Naive thymus-derived CD4-positive, alpha-beta T cell (primary cell): ENCODE data around the gene TMEM132C. TPM values are rescaled to one million over a fixed set of nuclear protein-coding genes. Genes with fewer than 3 reads are reported as not detected.

Experiments
- ATAC-seq: fragments of 150-1000 bp; cut with Tn5 transposase; 2 replicates; pipeline ENCODE4 v1.10.0; 2021; ENCODE audit warnings: mild to moderate bottlenecking, moderate library complexity
- CTCF ChIA-PET: fragments of 350-600 bp; sonication (Branson Sonifier 250); formaldehyde crosslinking; loops from one replicate; lab custom pipeline; 2021; ENCODE audit warnings: antibody characterized with exemption; lab: Charles Lee
- POLR2A ChIA-PET: fragments of 350-600 bp; sonication (Branson Sonifier 250); formaldehyde crosslinking; loops from one replicate; lab custom pipeline; 2021; ENCODE audit warnings: antibody characterized with exemption, inconsistent platforms; lab: Charles Lee
- DNase-seq, 9 donors: peaks; one replicate each; pipeline versions ENCODE4 v3.0.0 to v3.0.0-alpha.2; 2020 to 2022; ENCODE audit warnings: mixed read lengths in 1 of 9
- H3K27ac ChIP-seq: one replicate; pipeline ENCODE4 v1.7.0; 2013; ENCODE audit warnings: mild to moderate bottlenecking, low read depth, low read length, moderate library complexity
- H3K27me3 ChIP-seq, 2 donors: one replicate each; pipeline ENCODE4 v1.7.0; 2013; ENCODE audit warnings: low read length in 2 of 2, mild to moderate bottlenecking in 2 of 2, moderate library complexity in 2 of 2; ENCODE audit not compliant: control insufficient read depth in 2 of 2, insufficient read depth in 2 of 2
- H3K36me3 ChIP-seq, 3 experiments: 1 replicate in 2 of 3; 2 replicates in 1 of 3; pipeline ENCODE4 v1.7.0; 2013; ENCODE audit warnings: low read length in 3 of 3, mild to moderate bottlenecking in 3 of 3, moderate library complexity in 1 of 3; ENCODE audit not compliant: insufficient read depth in 3 of 3, control insufficient read depth in 2 of 3
- H3K4me1 ChIP-seq, 2 donors: one replicate each; pipeline ENCODE4 v1.7.0; 2013; ENCODE audit warnings: low read length in 2 of 2, mild to moderate bottlenecking in 2 of 2, moderate library complexity in 1 of 2; ENCODE audit not compliant: control insufficient read depth in 2 of 2, insufficient read depth in 2 of 2
- H3K4me3 ChIP-seq: 2 replicates; pipeline ENCODE4 v1.7.0; 2013; ENCODE audit warnings: mild to moderate bottlenecking, low read length
- H3K9me3 ChIP-seq, 3 experiments: 1 replicate in 2 of 3; 2 replicates in 1 of 3; pipeline ENCODE4 v1.7.0; 2013; ENCODE audit warnings: low read length in 3 of 3; ENCODE audit not compliant: control insufficient read depth in 2 of 3
- H3K27ac Mint-ChIP-seq, 9 donors: one replicate each; pipeline ENCODE4 v1.8.0; 2020 to 2022; ENCODE audit warnings: mixed read lengths in 9 of 9, mild to moderate bottlenecking in 8 of 9, moderate library complexity in 5 of 9, inconsistent platforms in 2 of 9
- H3K27me3 Mint-ChIP-seq, 5 donors: one replicate each; pipeline ENCODE4 v1.8.0; 2021 to 2022; ENCODE audit warnings: mixed read lengths in 5 of 5, mild to moderate bottlenecking in 1 of 5
- H3K36me3 Mint-ChIP-seq, 5 donors: one replicate each; pipeline ENCODE4 v1.8.0; 2020 to 2022; ENCODE audit warnings: mixed read lengths in 5 of 5, mild to moderate bottlenecking in 3 of 5, inconsistent platforms in 1 of 5
- H3K4me1 Mint-ChIP-seq, 7 donors: one replicate each; pipeline ENCODE4 v1.8.0; 2020 to 2022; ENCODE audit warnings: mixed read lengths in 7 of 7, mild to moderate bottlenecking in 3 of 7, inconsistent platforms in 1 of 7
- H3K4me3 Mint-ChIP-seq, 10 donors: one replicate each; pipeline ENCODE4 v1.8.0; 2020 to 2022; ENCODE audit warnings: mild to moderate bottlenecking in 10 of 10, mixed read lengths in 10 of 10, moderate library complexity in 6 of 10, inconsistent platforms in 2 of 10
- H3K9me3 Mint-ChIP-seq, 11 donors: one replicate each; pipeline ENCODE4 v1.8.0; 2020 to 2022; ENCODE audit warnings: mixed read lengths in 11 of 11, mild to moderate bottlenecking in 4 of 11, inconsistent platforms in 1 of 11, moderate library complexity in 1 of 11
- intact Hi-C, 2 donors: fragments of 100-400 bp; cut with micrococcal nuclease; formaldehyde crosslinking; loops; one replicate each; pipeline ENCODE4 v1.15.1; 2023
- polyA plus RNA-seq, 2 donors: library from polyadenylated mRNA; unstranded; fragments of 300-500 nt; fragmentation: Illumina TruSeq; gene quantifications; one replicate each; pipeline ENCODE4 v1.2.3, GENCODE V29; 2021
- total RNA-seq, 6 experiments: library from RNA in 5 of 6; stranded (reverse) in 5 of 6; gene quantifications; 1 replicate in 5 of 6; 2 replicates in 1 of 6; pipeline ENCODE4 v1.2.3 and lab custom pipeline; 2021 to 2026

Gene TMEM132C
- total and polyA plus RNA-seq, 7 experiments from 2014 or later, result not detected

DNA sequence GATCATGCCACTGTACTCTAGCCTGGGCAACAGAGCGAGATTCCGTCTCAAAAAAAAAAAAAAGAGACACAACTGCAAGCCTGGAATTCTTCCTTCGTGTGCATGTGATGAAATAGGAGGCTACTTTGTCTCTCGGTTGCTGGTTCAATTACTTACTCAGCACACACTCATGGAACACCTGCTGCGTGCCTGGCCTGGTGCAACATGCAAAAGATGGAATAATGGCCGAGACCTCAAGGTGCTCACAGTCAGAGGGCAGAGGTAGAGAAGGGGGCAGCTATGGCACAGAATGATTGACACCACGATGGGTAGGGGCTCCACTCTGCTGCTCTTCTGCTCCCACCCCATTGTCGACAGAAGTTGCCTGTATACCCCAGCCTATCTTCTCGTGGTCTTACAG lies 444.5 kb downstream of the TMEM132C start:
- Mint-ChIP-seq H3K4me3 (no peak overlapping the region), H3K4me1 (peaks cover 0 to 2% (median 0%) of the 10 kb centered on the region in 7 donors), H3K27ac (no peak overlapping the region), H3K9me3 (peaks cover 0 to 10% (median 3%) of the 10 kb centered on the region in 11 donors), H3K27me3 (peaks cover 0 to 7% (median 5%) of the 10 kb centered on the region in 5 donors), H3K36me3 (peaks cover 0 to 4% (median 0%) of the 10 kb centered on the region in 5 donors)
- no peaks in the 10 kb centered on the region for H3K9me3 ChIP-seq
- no peaks in the 10 kb centered on the region for H3K27me3 ChIP-seq
- H3K36me3 ChIP-seq, result no peaks in the 10 kb centered on the region
- H3K27ac ChIP-seq, result no peak overlapping the region
- no peak for DNase-seq
- no peak for ATAC-seq
- ChIA-PET CTCF (no interaction called here), POLR2A (no interaction called here)
- intact Hi-C loops, result no loop called here
- no peak overlapping the region for H3K4me3 ChIP-seq
- peaks cover 0 to 3% of the 10 kb centered on the region in 2 donors for H3K4me1 ChIP-seq

GRCh38 chr12:128712622-128713021 lies 445.7 kb downstream of the TMEM132C start:
- DNase-seq (no peak), ATAC-seq (no peak)
- H3K27me3 Mint-ChIP-seq, result peaks cover 0 to 6% (median 0%) of the 10 kb centered on the region in 5 donors
- no peak overlapping the region for H3K4me3 Mint-ChIP-seq
- H3K4me1 ChIP-seq, result peaks cover 0 to 3% of the 10 kb centered on the region in 2 donors
- peaks cover 0 to 2% (median 0%) of the 10 kb centered on the region in 7 donors for H3K4me1 Mint-ChIP-seq
- H3K36me3 Mint-ChIP-seq, result peaks cover 0 to 4% (median 0%) of the 10 kb centered on the region in 5 donors
- no peak overlapping the region for H3K27ac ChIP-seq
- H3K36me3 ChIP-seq, result no peaks in the 10 kb centered on the region
- H3K9me3 Mint-ChIP-seq, result peaks cover 0 to 15% (median 7%) of the 10 kb centered on the region in 11 donors
- CTCF ChIA-PET, result no interaction called here
- POLR2A ChIA-PET, result no interaction called here
- peaks cover 0 to 7% (median 0%) of the 10 kb centered on the region in 3 experiments for H3K9me3 ChIP-seq
- H3K4me3 ChIP-seq, result no peak overlapping the region
- no peak overlapping the region for H3K27ac Mint-ChIP-seq
- intact Hi-C loops, result no loop called here
- H3K27me3 ChIP-seq, result no peaks in the 10 kb centered on the region

- H3K27me3 ChIP-seq, result no peaks in the 10 kb centered on the region
- POLR2A ChIA-PET, result no interaction called here
- Mint-ChIP-seq H3K36me3 (peaks cover 0 to 4% (median 0%) of the 10 kb centered on the region in 5 donors), H3K9me3 (peaks cover 6 to 34% (median 19%) of the 10 kb centered on the region in 11 donors), H3K4me1 (peaks cover 0 to 2% (median 0%) of the 10 kb centered on the region in 7 donors), H3K4me3 (no peak overlapping the region), H3K27me3 (peaks cover 0 to 11% (median 0%) of the 10 kb centered on the region in 5 donors), H3K27ac (no peak overlapping the region)
- no peak overlapping the region for H3K4me3 ChIP-seq
- CTCF ChIA-PET, result interaction anchor here (0.7 kb wide), 1 partner anchor 319 kb away, joined by 4 read pairs; no protein-coding TSS in a partner anchor
- ATAC-seq (no peak), DNase-seq (no peak)
- intact Hi-C loops, result no loop called here
- H3K27ac ChIP-seq, result no peak overlapping the region
- H3K9me3 ChIP-seq, result peaks cover 0 to 14% (median 0%) of the 10 kb centered on the region in 3 experiments
- peaks cover 0 to 3% of the 10 kb centered on the region in 2 donors for H3K4me1 ChIP-seq
- no peaks in the 10 kb centered on the region for H3K36me3 ChIP-seq
Measured at GRCh38 chr12:128715485-128715884, 448.5 kb downstream of the TMEM132C start.

GRCh38 chr12:128724468-128725046 lies 457.6 kb downstream of the TMEM132C start:
- H3K9me3 Mint-ChIP-seq, result peaks cover 0 to 13% (median 2%) of the 10 kb centered on the region in 11 donors
- DNase-seq (no peak), ATAC-seq (no peak)
- no peak overlapping the region for H3K27ac Mint-ChIP-seq
- Histone ChIP-seq H3K4me3 (no peak overlapping the region), H3K9me3 (no peaks in the 10 kb centered on the region), H3K27ac (no peak overlapping the region), H3K27me3 (no peaks in the 10 kb centered on the region), H3K4me1 (no peaks in the 10 kb centered on the region), H3K36me3 (no peaks in the 10 kb centered on the region)
- peaks cover 7 to 41% (median 19%) of the 10 kb centered on the region in 5 donors for H3K27me3 Mint-ChIP-seq
- intact Hi-C loops, result no loop called here
- ChIA-PET CTCF (no interaction called here), POLR2A (no interaction called here)
- no peaks in the 10 kb centered on the region for H3K36me3 Mint-ChIP-seq
- no peak overlapping the region for H3K4me3 Mint-ChIP-seq
- H3K4me1 Mint-ChIP-seq, result no peaks in the 10 kb centered on the region

- Mint-ChIP-seq H3K27me3 (peaks cover 8 to 39% (median 24%) of the 10 kb centered on the region in 5 donors), H3K4me3 (no peak overlapping the region), H3K36me3 (no peaks in the 10 kb centered on the region), H3K27ac (no peak overlapping the region), H3K4me1 (no peaks in the 10 kb centered on the region), H3K9me3 (peaks cover 0 to 5% (median 0%) of the 10 kb centered on the region in 11 donors)
- H3K36me3 ChIP-seq, result no peaks in the 10 kb centered on the region
- ATAC-seq, result no peak
- no peak for DNase-seq
- intact Hi-C loops, result no loop called here
- H3K9me3 ChIP-seq, result no peaks in the 10 kb centered on the region
- no peak overlapping the region for H3K27ac ChIP-seq
- H3K27me3 ChIP-seq, result no peaks in the 10 kb centered on the region
- CTCF ChIA-PET, result no interaction called here
- POLR2A ChIA-PET, result no interaction called here
- no peak overlapping the region for H3K4me3 ChIP-seq
- no peaks in the 10 kb centered on the region for H3K4me1 ChIP-seq
Measured at GRCh38 chr12:128726886-128727285, 459.9 kb downstream of the TMEM132C start.

GRCh38 chr12:128727461-128727860 lies 460.5 kb downstream of the TMEM132C start:
- DNase-seq (no peak), ATAC-seq (no peak)
- POLR2A ChIA-PET, result no interaction called here
- peaks cover 0 to 5% (median 0%) of the 10 kb centered on the region in 11 donors for H3K9me3 Mint-ChIP-seq
- Histone ChIP-seq H3K4me1 (no peaks in the 10 kb centered on the region), H3K36me3 (no peaks in the 10 kb centered on the region), H3K27me3 (no peaks in the 10 kb centered on the region), H3K9me3 (no peaks in the 10 kb centered on the region), H3K4me3 (no peak overlapping the region), H3K27ac (no peak overlapping the region)
- peaks cover 8 to 39% (median 24%) of the 10 kb centered on the region in 5 donors for H3K27me3 Mint-ChIP-seq
- intact Hi-C loops, result no loop called here
- H3K27ac Mint-ChIP-seq, result no peak overlapping the region
- CTCF ChIA-PET, result no interaction called here
- no peaks in the 10 kb centered on the region for H3K36me3 Mint-ChIP-seq
- no peaks in the 10 kb centered on the region for H3K4me1 Mint-ChIP-seq
- no peak overlapping the region for H3K4me3 Mint-ChIP-seq

GRCh38 chr12:128727999-128728398 lies 461.0 kb downstream of the TMEM132C start:
- no peak overlapping the region for H3K27ac ChIP-seq
- Mint-ChIP-seq H3K4me3 (no peak overlapping the region), H3K36me3 (no peaks in the 10 kb centered on the region), H3K27ac (no peak overlapping the region), H3K27me3 (peaks cover 8 to 39% (median 25%) of the 10 kb centered on the region in 5 donors), H3K9me3 (peaks cover 0 to 5% (median 0%) of the 10 kb centered on the region in 11 donors), H3K4me1 (no peaks in the 10 kb centered on the region)
- DNase-seq (no peak), ATAC-seq (no peak)
- no peaks in the 10 kb centered on the region for H3K36me3 ChIP-seq
- H3K9me3 ChIP-seq, result no peaks in the 10 kb centered on the region
- no peaks in the 10 kb centered on the region for H3K4me1 ChIP-seq
- no peaks in the 10 kb centered on the region for H3K27me3 ChIP-seq
- ChIA-PET POLR2A (no interaction called here), CTCF (no interaction called here)
- intact Hi-C loops, result no loop called here
- H3K4me3 ChIP-seq, result no peak overlapping the region
